ENCODE measurements around the gene GUK1. TPM values are rescaled to one million over a fixed set of nuclear protein-coding genes. Genes with fewer than 3 reads are reported as not detected.
"Not testable (repeated sequence)": the region's sequence is repeated elsewhere in the genome, so short reads cannot be mapped to it uniquely, and the experiment has no call there.

Gene GUK1
- total RNA-seq, 1 donor from 2014 or later, result 213 TPM

DNA sequence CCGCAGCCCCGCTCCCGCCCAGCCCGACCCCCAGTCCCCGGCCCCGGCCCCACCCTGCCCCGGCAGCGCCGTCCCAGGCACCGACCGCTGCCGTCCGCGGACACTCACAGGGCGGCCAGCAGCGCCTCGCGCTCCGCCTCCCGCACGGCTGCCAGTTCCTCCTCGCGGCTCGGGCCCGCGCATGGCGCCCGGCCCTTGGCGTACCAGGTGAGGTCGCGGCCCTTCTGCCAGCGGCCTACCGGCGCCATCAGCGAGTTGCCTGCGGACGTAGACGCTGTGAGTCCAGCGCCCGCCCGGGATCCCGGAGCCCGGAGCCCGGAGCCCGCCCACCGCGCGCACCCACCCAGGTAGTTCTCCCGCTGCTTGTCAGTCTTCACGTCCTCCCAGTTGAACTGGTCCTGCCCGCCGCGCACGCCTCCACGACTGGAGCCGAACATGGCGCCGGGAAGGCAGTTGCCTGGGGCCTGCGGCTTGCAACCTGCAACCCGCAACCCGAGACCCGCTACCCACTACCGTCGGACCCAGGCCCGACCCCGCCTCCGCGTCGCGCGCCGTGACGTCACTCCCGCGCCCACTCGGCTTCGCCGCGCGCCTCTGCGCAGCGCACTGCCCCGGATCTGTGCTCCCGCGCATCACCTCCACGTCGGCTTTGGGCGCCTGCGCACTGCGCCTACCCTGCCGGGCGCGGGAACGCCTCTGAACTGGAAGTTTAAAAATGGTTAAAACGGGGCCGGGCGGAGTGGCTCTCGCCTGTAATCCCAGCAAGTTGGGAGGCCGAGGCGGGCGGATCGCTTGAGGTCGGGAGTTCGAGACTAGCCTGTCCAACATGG lies 37.1 kb upstream of the GUK1 start, which contains the start of gene C1orf35:
C1orf35 (minus strand) TSS at position 535 of the 830 bp plus-strand sequence; CDS start at position 437, 98 bp downstream.
- intact Hi-C loops (cut with DNase I), result loop anchor here (5.0 kb wide), 1 partner anchor 34 kb away; no protein-coding TSS in a partner anchor
- peak; percentile 95 for DNase-seq (ENCODE audit: low spot score)

DNA sequence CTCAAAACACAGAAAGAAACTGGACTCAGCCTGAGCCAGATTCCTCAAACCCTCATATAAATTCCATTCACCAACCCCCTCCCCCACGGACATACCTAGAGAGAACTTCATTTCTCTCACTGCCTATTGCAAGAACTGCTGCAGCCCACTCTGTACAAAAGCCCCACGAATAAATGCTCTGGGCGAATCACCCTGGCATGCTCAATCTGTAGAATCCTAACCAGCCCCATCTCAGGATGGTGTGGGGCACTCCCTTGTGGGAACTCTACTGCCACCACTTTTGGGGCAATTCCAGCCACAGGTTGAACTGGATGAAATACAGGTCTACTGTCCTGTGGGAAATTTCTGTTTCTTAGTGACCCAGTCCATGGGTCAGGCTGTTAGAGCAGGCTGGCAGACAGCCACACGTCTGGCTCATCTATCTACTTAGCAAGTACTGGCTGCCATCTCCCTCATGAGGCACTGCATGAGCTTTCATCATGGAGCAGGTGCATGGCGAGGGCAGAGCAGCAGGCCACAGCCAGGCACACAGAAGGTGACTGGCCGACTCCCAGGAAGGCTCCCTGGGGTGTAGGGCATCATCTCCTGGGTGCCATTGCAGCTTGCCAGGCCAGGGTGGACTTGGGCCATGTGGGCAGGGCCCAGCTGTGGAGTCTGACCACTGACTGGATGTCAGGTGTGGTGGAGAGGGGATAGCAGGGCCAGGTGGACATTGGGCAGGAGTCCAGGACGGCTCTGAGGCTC lies 35.4 kb upstream of the GUK1 start:
- DNase-seq (ENCODE audit: low spot score), result no peak
- intact Hi-C loops (cut with DNase I), result loop anchor here (5.0 kb wide), 1 partner anchor 33 kb away; no protein-coding TSS in a partner anchor

DNA sequence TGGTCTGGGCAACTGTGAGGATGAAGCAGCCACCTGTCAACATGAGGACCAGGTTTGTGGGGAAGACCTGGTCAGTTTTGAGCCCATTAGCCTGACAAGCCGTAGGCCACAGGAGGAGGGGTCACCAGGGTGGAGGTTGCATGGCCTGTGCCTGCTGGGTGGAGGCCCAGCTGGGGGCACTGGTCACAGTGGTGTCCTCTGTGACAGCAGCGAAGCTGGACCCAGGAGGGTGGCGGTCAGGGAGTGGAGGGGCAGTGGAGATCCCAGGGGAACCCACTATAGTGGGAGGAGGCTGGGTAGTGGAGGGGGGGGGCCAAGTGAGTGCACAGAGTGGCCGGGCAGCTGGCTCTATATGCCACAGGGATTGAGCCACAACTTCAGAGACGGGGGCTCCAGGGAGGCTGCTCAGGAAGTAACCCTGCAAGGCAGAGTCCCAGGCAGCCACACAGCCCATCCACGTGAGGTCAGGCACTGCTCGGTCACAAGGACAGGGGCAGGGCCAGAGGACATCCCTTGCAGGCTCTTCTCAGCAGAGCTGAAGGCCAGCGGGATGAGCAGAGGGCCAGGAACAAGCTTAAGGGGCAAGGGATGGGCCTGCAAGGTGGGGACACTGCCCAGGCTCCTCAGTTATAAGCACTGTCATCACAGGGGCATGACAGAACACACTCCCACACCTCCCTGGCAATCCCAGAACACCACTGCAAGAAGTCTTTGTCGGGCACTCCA lies 34.6 kb upstream of the GUK1 start:
- no peak for DNase-seq (ENCODE audit: low spot score)

DNA sequence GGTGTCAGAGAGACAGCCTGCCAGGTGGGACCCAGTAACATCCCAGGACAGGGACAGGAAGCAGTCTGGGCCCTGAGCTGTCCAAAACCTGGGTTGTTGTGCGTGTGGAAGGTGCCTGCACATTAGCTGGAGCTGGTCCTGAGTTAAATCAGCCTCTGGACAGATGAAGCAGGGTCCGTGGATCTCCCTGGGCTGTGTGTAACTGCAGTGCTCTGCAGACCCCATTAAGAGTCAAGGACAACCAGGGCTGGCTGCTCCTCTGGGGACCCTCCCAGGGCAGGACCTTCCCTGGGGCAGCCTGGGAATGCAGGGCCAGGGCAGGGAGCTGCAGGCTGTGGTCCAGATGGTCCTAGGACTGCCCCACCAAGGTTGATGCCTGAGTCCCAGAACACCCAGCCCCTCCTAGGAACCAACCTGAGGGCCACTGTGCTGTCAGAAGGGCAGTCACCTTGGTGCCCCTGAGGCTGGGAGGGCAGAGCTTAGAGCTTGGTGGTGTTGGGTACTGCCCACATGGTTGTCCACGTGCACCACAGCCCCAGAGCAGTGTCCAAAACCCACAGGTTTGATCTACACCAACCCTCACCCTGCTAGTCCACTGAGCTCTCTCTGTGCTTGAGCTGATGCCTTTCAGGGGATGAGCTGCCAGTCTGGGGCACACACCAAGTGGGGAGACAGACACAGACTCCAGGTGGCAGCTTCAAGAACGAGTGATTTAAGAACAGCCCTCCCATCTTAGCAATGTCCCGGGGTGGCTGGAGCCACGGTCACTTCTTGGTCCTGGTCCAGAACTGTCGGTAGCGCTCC lies 33.9 kb upstream of the GUK1 start:
- DNase-seq (ENCODE audit: low spot score), result no peak
- intact Hi-C loops (cut with DNase I), result no loop called here

More for the DNA sequence above, 34.6 kb upstream of the GUK1 start:
- intact Hi-C loops (cut with DNase I), result no loop called here

DNA sequence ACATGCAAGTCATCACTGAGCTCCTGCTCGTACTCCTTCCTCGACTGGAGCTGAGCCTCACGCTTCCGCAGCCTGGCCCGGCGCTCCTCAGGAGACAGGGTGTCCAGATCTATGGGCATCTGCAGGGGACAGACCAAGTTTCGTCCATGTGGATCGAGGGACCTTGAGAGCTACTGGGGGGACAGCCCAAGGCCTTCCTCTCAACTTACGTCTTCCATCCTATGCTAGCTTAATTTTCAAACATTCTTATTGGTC lies 33.4 kb upstream of the GUK1 start:
- DNase-seq (ENCODE audit: low spot score), result no peak
- intact Hi-C loops (cut with DNase I), result no loop called here

DNA sequence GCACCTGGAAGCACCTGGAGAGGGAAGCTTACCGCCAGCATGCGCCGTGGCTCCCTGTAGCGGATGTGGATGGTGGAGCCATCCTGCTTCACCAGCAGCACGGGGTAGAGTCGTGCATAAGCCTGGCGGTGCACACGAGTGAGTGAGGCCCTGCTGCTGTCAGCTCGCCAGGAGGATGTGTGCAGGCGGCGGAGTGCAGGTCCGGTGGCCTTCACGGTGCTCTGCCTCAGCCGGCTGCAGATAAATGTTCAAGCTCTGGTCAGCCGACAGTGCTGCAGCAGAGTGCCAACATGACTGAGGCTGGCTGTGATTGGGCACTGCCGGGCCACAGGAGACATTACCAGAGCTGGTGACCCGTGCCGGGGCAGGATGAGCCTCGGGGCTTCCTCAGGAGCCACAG lies 32.4 kb upstream of the GUK1 start:
- DNase-seq (ENCODE audit: low spot score), result no peak
- intact Hi-C loops (cut with DNase I), result loop anchor here (2.0 kb wide), 2 partner anchors 25 to 57 kb away; partner anchors contain the start of genes ARF1 and IBA57

DNA sequence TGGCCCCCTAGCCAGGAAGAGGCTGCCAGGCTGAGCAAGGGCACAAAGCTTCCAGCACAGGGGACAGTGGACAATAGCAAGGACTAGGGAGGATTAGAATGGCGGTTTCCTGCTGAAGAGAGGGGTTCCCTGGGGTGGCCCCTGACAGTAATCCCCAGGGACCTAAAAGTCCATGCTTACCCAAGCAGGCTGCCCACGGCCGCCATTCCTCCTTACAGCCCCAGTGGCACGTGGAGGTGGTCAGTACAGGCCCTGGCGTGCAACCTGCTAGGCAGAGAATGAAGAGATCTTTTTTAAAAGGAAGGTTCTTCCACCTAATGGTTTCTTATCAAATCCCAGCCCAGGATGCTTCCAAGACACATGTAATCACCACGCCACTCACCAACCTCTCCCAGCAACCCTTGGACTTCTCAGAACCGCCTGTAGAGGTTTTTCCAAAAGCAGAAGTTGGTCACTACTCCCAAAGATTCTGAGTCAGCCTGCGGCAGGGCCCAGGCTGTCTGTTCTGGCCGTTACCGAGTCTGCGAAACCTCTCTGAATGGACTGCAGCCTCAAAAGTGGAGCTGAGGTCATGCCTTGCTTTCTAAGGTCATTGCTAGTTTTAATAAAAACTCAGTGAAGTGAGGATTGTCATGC lies 31.9 kb upstream of the GUK1 start:
- intact Hi-C loops (cut with DNase I), result loop anchor here (2.0 kb wide), 2 partner anchors 25 to 57 kb away; partner anchors contain the start of genes ARF1 and IBA57
- no peak for DNase-seq (ENCODE audit: low spot score)

DNA sequence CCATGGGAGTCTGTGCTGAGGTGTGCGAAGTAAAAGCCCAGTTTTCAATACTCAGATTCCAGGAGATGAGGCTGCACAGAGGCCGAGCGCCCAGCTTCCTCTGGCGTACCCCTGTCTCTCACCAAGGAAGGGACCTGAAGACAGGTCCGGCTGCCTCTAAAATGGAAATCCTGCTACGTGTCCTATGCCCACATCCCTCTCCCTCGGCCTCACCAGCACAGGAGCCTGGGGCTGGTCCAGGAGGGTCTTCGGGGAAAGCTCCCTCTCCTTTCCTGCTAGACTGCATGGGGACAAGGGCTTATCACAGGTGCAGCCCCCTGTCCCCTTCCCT lies 31.4 kb upstream of the GUK1 start:
- intact Hi-C loops (cut with DNase I), result loop anchor here (2.0 kb wide), 2 partner anchors 26 to 56 kb away; partner anchors contain the start of genes ARF1 and IBA57
- no peak for DNase-seq (ENCODE audit: low spot score)

DNA sequence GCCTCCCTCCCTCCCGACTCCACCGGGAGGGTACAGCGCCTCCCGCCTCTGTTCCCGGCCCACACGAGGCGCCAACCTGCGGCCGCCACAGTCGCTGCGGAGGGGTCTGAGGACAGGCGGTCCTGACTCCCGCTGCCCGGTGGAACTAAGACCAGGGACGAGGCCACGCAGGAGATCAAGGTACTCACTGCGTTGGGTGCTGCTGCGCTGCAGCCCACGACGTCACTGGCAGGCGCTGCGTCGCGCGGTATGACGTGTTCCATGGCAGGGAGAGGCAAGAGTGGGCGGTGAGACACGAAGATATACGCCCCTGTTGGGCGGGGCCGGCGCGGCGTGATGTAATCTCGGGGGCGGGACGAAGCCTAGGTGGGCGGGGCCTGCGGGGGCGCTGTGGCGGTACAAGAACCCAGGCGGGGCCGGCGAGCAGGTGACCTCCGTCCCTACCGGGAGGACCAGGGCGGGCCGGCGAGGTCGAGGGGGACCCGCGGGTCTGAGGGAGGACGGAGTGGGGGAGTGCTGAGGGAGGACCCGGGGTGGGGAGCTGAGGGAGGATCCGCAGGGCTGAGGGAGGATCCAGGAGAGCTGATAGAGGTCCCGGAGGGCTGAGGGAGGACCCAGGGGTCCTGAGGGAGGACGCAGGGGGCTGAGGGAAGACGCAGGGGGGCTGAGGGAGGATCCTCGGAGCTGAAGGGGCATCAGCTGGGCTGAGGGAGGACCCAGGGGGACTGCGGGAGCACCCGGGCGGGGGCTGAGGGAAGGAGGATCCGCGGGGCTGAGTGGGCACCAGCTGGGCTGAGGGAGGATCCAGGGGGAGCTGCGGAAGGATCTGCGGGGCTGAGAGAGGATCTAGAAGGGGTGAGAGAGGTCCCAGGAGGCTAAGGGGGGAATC lies 30.8 kb upstream of the GUK1 start, which contains the start of gene MRPL55:
MRPL55 (minus strand) TSS at position 227 of the 889 bp plus-strand sequence. CDS start 1,039 bp downstream, outside the sequence.
- intact Hi-C loops (cut with DNase I), result loop anchor here (2.0 kb wide), 2 partner anchors 27 to 55 kb away; partner anchors contain the start of genes ARF1 and IBA57
- DNase-seq (ENCODE audit: low spot score), result peak; percentile 100

DNA sequence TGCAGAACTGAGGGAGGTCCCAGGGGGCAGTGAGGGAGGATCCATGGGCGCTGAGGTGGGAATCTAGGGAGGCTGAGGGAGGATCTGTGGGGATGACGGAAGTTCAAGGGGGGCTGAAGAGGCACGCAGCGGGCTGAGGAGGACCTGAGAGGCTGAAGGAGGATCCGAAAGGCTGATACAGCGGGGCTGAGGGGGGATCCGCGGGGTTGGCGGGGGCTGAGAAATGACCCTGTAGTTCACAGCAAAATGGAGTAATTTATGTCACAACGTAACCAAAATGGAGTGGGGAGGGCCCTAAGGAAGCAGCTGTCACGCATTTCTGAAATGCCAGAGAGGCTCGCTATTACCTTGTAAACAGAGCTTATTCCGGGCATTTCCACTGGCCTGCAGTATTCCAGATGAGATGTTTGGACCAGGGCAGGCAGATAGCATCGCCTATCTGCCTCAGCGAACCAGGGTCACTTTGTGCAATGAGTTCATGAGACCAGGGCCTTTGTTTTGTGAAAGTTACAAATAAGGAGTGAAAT lies 30.1 kb upstream of the GUK1 start:
- intact Hi-C loops (cut with DNase I), result loop anchor here (2.0 kb wide), 2 partner anchors 27 to 55 kb away; partner anchors contain the start of genes ARF1 and IBA57
- no peak for DNase-seq (ENCODE audit: low spot score)

DNA sequence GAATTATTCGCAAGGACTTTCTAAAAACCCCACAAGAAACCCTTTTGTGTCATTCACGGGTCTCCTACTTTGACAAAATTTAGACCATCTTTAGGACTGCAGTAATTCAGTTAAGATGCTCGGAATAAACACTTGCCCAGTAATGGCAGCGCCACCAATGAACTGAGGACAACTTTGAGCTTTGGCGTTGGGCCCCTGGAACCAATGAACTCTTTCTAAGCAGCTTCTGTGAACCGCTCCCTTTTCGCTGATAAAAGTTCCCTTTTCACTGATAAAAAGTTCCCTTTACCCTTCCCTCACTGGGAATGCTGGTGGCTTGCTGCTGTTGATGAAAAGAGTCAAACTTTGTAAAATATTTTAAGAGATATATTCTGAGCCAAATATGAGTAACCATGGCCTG lies 29.5 kb upstream of the GUK1 start:
- DNase-seq (ENCODE audit: low spot score), result no peak
- intact Hi-C loops (cut with DNase I), result no loop called here

DNA sequence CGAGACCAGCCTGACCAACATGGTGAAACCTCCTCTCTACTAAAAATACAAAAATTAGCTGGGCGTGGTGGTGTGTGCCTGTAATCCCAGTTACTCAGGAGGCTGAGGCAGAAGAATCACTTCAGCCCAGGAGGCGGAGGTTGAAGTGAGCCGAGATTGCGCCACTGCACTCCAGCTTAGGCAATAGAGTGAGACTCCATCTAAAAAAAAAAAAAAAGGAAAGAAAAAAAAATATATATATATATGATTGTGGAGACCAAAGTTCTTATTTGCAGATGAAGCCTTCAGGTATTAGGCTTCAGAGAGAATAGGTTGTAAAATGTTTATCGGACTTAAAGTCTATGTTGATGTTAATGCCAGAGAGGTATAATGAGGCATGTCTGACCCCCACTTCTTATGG lies 28.8 kb upstream of the GUK1 start:
- intact Hi-C loops (cut with DNase I); DNase-seq (ENCODE audit: low spot score): not testable (repeated sequence)

DNA sequence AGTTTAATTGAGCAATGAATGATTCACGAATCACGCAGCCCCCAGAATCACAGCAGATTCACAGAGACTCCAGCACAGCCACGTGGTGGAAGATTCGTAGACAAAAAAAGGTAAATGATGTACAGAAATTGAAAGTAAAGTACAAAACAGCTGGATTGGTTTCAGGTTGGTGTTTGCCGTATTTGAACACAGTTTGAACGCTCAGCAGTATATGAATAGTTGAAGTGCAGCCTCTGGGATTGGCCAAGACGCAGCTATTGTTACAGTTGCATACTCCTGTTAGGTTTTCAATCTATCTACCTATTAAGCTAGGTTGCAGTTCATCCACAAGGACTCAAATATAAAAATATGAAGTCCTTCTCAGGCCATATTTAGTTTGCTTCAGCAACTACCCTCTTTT lies 27.9 kb upstream of the GUK1 start:
- no peak for DNase-seq (ENCODE audit: low spot score)
- intact Hi-C loops (cut with DNase I), result no loop called here

DNA sequence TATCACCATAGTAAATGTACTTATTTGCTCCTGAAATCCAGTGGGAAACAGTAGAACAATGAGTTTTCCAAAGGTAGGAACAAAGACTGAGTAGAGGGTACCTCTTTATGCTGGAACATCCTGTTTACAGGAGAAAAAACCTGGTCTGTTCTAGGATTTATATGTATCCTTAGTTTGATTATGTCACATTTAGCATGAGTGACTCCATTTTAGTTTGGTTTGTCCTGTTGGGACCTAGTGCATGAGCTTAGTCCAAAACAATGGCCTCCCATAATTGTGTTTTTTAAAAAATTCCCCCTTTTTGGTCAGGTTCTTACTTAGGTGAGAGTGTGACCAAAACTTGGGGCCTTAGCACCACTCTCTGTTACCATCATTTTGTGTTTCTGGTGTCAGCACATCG lies 27.5 kb upstream of the GUK1 start:
- no peak for DNase-seq (ENCODE audit: low spot score)
- intact Hi-C loops (cut with DNase I), result no loop called here

DNA sequence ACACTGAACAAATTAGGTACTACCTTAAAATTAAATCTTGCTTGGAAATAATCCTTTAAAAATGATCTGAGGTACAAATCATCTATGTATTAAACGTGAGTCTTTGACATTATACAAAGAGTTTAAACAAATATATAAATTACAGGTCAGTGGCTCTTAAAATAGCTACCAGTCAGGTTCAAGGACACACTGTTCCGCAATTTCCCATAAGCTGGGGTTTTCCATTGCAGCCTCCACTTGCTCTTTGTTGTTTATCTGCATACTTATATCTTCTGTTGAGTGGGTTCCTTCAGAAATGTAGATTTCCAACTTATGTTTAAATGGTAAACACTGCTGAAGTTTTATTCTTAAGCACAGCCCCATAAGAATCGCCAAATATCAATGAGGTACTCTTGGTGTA lies 25.3 kb upstream of the GUK1 start:
- DNase-seq (ENCODE audit: low spot score), result no peak
- intact Hi-C loops (cut with DNase I), result no loop called here

DNA sequence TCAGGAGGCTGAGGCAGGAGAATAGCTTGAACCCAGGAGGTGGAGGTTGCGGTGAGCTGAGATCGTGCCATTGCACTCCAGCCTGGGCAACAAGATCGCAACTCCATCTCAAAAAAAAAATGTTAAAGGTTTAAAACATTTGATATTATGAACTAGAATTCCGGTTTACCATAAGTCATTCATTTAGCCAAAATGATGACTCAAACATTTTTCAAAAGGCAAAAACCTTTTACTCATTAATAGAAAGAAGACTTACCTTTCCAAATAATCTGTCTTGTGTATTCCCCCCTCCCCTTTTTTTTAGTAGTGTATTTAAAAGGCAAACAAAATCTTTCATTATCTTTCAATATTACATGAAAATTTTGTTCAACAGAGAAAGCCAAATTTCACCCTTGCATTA lies 22.7 kb upstream of the GUK1 start:
- intact Hi-C loops (cut with DNase I), result no loop called here

DNA sequence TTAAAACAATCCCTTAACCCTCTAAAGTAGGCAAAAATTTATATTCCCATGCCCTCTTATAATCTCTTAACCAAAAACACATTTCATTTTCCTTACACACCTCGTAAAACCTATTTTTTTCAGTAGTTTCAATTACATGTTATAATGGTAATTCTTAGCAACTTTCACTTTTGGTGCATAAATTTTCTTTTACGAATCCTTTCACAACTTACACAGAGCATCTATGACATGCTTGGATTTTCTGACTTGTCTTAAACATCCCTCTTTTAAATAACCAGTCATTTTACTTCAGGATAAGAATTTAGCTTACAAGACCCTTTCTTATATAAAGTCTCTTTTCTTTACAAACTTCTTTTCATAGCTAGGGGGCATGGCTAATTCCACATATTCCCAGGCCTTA lies 22.0 kb upstream of the GUK1 start:
- no peak for DNase-seq (ENCODE audit: low spot score)
- intact Hi-C loops (cut with DNase I), result no loop called here

More for the DNA sequence above, 22.7 kb upstream of the GUK1 start:
- no peak for DNase-seq (ENCODE audit: low spot score)

All from cardiac septum (tissue), 1 donor.